GM21526 (cell line): Measurements from ENCODE around the gene MAP3K9.

Experiments used
- ATAC-seq: cut with Tn5 transposase; IDR thresholded peaks from one replicate; pipeline ENCODE4 v1.9.1; 2021; ENCODE audit warnings: moderate library complexity; ENCODE audit not compliant: unreplicated experiment, low FRiP score

MAP3K9 gene

DNA sequence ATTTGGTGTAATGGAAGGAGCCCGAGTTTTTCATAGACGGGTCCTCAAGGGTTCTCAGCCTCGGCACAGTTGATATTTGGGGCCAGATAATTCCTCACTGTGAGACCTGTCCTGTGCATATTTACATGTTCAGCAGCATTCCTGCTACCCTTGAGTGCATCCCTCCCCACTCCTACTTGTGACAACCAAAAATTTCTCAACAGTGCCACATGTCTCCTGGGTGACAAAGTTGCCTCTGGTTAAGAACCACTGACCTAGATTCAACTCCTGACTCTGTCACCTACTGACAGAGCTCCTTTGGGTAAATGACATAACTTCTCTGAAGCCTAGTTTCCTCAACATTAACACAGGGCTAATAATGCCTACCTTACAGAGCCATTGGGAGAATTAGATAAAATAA is 107.2 kb downstream of the MAP3K9 start:
- ATAC-seq, result no peak

DNA sequence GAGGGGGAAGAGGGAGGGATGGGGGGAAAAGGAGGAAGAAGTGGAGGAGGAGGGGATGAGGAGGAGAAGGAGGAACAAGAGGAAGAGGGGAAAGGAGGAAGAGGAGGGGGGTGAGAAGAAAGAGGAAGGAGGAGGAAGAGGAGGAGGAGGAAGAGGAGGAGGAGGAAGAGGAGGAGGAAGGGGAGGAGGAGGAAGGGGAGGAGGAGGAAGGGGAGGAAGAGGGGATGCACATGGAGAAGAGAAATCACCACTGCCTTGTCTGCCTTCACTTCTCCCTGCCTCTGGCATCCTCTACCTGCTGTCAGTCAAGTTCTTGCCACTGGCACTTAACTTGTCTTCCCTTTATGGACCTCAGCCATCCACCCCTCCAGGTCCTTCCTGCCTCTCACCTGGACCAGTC is 107.7 kb downstream of the MAP3K9 start:
- no peak for ATAC-seq

DNA sequence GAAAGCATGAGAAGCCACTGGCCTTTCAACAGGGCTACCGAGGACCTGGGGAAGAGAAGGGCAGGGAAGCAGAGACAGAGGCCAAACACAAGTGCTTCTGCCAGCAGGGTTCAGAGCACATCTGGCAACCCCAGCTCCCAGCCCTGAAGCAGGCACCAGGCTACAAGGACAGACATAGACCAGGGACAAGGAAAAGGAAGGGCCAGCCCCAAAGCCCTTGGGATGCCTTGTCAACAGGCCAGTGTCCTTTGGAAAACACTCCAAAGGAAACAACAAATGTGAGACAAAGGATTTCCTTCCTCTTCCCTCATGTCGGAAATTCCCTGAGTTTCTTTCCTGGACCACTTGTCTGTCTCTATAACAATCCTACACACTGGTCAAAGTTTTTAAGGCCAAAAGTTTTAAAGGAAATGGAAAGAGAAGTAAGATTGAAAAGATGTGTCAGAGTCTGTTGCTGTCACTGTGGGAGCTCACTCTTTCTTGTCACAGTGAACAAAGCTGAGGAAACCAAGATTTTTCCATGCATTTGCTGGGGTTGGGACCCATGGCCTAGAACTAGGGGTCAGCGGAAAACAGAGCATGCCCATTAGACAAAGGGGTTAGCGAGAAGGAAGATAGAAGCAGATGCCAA is 108.2 kb downstream of the MAP3K9 start:
- no peak for ATAC-seq

DNA sequence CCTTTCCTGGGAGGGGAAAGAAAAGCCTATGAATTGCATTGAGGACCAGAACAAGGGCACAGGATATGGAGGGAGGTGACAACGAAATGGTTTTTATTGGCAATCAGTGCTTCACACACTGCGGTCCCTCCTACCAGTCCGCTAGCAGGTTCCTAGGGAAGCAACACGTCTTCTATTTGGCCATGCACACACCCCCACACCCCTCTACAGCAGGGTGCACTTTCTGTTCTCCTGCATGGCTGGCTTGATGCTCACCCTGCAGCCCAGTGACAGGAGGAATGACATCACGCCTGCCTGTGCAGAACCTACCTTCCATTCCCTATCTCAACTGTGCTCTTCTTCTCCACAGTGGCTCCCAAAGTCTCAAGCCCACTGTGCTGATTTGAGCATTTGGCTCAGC is 109.7 kb downstream of the MAP3K9 start:
- no peak for ATAC-seq

DNA sequence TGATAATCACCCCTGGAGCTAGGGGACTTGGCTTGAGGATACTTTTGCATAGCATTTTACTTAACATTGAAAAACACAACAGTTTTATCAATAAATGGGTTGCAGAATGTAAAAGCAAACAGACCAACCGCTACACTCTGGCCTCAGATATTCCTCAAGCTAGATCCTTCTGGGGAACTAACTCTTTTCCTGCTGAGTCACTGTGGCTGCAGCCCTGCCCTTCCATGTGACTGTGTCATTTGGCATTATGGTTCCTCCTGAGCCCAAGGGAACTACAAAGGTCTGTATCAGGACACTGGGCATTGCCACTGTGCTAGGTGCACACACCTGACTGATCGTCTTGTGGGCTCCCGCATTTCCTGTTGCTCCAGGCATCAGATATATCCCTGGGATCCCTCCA is 111.0 kb downstream of the MAP3K9 start:
- no peak for ATAC-seq

DNA sequence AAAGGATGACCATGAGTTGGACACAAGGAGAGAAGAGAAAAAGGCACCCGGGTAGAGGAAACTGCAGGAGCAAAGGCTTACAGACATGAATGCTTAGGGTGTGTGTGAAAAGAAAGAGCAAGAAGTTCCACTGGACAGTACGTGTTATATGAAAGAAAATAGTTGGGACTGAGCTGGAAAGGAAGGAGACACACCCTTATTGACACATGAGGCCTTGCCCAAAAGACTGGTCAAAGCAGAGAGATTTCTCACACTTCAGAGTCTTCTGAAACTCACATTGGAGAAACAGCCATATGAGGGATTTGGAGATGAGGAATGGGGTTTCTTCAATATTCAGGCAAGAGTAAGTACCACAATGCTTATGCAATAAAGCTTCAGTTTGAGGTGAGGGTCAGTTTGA is 111.6 kb downstream of the MAP3K9 start:
- no peak for ATAC-seq

DNA sequence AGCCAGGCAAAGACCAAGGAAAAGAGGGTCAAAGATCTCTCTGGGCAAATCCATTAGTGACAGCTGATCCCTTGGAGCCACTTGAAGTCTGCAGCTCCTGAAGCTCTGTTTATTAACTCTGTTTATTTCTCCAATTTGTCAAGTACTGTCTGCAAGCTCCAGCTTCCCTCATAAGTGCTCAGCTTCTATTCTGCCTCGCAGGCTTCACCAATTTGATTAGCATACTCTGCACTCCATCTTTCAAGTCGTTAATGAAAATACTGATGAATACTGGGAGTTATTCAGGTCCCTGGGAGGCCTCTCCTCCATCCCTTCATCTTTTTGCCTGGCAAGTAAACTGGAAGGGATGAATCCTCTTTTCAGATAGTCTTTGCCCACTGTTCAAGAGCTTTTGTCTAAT is 113.3 kb downstream of the MAP3K9 start:
- no peak for ATAC-seq

DNA sequence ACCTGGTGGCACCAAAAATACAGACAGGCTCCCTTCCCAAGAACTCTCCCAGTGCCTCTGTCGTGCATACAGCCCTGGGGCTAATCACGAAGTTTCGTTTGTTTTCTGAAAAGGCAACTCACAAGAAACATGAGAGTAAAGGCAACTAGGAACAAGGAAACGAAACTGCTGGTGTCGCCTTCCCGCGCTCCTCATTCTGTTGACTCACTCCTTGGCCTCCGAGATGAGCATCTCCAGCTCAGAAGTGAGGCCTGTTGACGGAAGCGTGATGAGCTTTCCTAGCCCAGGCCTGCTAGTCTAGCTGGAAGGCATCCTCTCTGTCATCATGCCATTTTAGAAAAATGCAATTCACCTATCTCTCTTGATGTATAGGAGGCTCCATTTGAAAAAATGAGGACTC is 117.1 kb downstream of the MAP3K9 start:
- no peak for ATAC-seq

DNA sequence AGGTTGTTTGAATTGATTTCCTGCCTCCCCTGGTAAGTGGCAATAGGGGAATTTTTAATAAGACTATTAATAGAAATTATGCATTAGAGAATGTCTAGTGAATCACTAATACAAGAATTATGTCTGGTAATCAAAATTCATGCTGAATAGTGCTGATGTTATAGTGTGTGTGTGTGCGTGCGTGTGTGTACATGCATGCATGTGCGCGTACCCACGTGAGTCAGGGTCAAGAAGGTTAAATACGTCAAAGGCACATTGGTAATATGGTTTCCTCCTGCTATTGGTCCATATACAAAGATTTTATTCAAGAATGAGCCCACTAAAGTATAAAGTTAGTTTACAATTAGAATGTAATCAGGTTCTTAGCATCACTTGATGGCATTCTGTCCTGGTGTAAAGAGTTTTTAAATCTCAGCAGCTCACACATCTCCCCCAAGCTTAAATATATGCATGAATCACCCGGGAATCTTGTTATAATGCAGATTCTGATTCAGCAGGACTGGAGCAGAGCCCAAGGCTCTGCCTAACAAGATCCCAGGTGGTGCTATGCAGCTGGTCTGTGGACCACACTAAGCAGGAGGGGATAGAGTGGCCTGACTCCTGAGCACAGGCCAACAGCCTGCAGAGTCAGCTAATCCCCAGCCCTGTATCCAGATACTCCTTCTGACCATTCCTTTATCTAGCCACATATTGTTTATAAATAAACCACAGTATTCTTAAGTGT is 123.7 kb downstream of the MAP3K9 start:
- no peak for ATAC-seq

DNA sequence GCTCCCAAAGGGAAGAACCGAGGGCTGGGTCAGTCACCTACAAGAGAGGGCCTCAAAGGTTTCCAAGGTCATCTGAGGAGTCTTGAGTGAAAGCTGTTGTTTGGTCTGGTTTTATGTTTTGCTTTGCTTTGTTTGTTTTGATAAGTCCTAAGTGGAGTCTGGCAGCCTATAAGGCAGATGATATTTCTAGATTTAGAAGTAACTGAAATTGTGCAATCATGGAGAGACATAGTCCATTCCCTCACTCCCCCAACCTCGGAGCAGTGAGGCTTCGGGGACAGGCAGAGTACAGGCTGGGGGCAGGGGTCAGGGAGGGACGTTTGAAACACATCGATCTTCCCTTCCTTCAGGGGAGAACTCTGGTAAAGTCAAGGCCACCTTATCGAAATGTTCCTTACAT is 125.3 kb downstream of the MAP3K9 start:
- ATAC-seq, result no peak

DNA sequence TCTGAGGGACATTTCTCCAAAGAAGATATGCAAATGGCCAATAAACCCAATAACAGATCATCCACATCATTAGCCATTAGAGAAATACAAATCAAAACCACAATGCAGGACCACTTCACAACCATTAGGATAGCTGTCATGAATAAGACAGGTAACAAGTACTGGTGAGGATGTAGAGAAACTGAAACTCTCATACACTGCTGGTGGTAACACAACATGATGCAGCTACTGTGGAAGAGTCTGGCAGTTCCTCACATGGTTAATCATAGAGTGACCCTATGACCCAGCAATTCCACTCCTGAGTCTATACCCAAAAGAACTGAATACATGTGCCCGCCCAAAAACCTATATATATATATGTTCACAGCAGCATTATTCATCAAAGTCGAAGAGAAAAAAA is 128.6 kb downstream of the MAP3K9 start:
- no peak for ATAC-seq

DNA sequence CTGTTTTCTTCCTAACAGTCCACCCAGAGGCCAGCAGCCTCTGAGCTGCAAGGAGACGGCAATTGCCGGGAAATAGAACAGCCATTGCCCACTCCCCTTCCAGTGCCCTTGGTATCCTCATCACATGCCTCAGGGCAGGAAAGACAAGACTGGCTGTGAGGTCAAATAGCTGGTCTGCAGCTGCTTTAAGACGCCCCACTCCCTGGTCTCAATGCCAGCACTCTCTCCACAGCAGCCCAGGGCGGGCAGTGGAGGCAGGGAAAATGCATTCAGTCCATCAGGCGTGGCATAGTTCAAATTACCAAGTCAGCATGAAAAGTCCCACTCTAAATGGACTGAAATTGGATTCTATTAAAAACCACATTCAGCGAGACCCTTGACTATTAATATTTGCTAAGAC is 132.0 kb downstream of the MAP3K9 start:
- no peak for ATAC-seq
